ENCODE measurements around the gene ACIN1.

The ACIN1 gene

DNA sequence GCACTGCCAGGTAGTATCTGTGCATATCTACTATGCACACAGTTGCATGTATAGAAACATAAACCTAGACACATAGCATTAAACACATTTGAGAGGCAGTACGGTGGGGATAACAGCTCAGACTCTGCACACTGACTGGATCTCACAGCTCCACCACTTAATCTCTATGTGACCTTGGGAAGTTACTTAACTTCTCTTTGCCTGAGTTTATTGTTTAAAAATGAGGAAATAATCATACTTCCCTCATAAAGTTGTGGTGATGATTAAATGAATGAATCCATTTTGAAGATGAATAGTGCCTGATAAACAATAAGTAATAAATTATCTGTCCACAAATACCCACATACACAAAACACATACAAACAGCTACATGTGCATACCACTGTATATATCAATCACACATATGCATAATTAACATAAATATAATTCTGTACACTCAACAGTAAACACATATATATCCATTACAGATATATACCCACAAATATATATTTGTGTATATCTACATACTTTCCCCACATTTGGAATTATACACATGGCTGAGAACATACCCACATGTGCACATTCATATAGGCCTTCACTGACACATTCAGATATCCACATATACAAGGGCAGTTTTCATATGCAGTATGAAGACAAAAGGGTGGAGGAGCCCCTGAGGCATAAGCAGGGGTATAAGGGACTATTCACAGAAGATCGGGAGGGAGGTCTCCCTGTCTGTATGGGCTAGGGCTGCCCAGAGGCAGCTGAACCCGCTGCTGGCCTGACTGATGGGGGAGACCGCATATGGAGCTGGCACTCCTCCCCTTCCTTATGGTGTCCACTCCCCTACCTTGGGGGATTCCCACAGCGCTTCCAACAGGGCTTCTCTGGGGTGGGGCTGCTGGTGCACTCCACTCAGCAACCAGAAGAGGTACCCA lies 43.5 kb downstream of the ACIN1 start:
- no peaks in the 10 kb centered on the region for H3K36me3 ChIP-seq (ENCODE audit: insufficient read depth, low read length)
- H3K4me1 ChIP-seq (ENCODE audit: control insufficient read depth, insufficient read depth, low read length): peaks cover 10% of the 10 kb centered on the region
- H3K4me2 ChIP-seq (ENCODE audit: low read length): no peak overlapping the region
- no peak overlapping the region for H3K9ac ChIP-seq (ENCODE audit: low read depth, low read length)
- no peak overlapping the region for H3K4me3 ChIP-seq (ENCODE audit: low read length)
- H3K9me3 ChIP-seq (replicated peaks; ENCODE audit: low read length): no peaks in the 10 kb centered on the region
- H3K27me3 ChIP-seq (ENCODE audit: control insufficient read depth, insufficient read depth, low read length): no peaks in the 10 kb centered on the region

DNA sequence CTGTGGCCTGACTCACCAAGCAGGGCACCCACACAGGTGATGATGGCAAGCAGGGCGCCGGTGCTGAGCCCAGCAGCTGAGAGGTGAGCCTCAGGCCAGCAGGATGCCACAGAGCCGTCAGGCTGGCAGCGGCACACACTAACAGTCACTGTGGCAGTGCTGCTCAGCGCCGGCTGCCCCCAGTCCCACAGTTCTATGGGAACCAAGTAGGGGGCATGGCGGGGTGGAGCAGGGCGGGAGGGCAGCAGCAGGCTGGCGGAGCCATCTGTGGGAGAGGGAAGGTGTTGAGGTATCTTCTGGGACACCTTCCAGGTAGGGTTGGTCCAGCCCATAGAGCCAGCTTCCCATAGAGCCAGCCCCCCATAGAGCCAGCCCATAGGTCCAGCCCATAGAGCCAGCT lies 45.9 kb downstream of the ACIN1 start:
- H3K4me1 ChIP-seq (ENCODE audit: control insufficient read depth, insufficient read depth, low read length): peaks cover 6% of the 10 kb centered on the region
- no peak overlapping the region for H3K4me2 ChIP-seq (ENCODE audit: low read length)
- no peak overlapping the region for H3K9ac ChIP-seq (ENCODE audit: low read depth, low read length)
- no peak overlapping the region for H3K4me3 ChIP-seq (ENCODE audit: low read length)
- H3K27me3 ChIP-seq (ENCODE audit: control insufficient read depth, insufficient read depth, low read length): no peaks in the 10 kb centered on the region
- no peaks in the 10 kb centered on the region for H3K9me3 ChIP-seq (replicated peaks; ENCODE audit: low read length)
- no peaks in the 10 kb centered on the region for H3K36me3 ChIP-seq (ENCODE audit: insufficient read depth, low read length)

DNA sequence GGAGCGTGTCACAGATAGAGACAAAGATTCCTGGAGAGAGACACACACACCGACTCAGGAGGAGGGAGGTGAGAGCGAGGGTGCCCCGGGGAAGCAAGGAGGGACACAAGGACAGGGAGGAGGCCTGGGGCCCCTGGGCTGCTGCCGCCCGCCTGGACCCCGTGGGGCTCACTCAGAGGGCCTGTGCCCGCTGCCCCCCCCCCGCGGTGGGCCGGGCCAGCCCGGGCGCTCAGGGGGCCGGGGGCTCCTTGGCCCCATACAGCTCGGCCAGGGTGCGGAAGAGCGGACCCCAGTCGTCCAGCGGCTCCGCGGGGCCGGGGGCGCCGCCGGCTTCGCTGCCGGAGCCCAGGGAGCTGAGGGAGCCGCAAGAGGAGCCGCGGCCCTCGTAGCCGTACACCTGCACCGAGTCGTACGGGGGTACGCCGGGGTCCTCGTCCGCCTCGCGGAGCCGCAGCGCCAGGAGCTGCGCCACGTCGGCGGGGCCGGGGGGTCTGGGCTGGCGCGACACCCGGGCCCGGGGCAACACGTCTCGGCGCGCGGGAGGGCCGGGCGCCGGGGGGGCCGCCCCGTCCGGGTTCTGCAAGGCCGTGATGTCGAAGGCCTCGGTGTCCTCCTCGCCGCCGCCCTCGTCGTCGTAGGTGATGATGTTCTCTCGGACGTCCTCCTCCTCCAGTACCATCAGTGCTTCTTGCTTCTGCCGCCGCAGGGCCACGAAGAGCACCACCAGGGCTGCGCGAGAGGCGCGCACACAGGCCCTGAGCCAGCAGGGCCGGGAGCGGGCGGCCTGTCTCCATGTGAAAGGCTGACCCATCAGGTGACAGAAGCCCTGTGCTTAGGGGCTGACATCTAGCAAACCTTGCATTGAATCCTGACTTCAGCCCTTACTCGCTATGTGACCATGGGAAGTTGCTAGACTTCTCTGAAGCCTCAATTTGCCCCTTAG lies 46.9 kb downstream of the ACIN1 start:
- Histone ChIP-seq H3K4me3 (ENCODE audit: low read length) (no peak overlapping the region), H3K4me2 (ENCODE audit: low read length) (no peak overlapping the region), H3K9ac (ENCODE audit: low read depth, low read length) (no peak overlapping the region), H3K36me3 (ENCODE audit: insufficient read depth, low read length) (no peaks in the 10 kb centered on the region), H3K9me3 (replicated peaks; ENCODE audit: low read length) (no peaks in the 10 kb centered on the region), H3K4me1 (ENCODE audit: control insufficient read depth, insufficient read depth, low read length) (peaks cover 6% of the 10 kb centered on the region), H3K27me3 (ENCODE audit: control insufficient read depth, insufficient read depth, low read length) (no peaks in the 10 kb centered on the region)

DNA sequence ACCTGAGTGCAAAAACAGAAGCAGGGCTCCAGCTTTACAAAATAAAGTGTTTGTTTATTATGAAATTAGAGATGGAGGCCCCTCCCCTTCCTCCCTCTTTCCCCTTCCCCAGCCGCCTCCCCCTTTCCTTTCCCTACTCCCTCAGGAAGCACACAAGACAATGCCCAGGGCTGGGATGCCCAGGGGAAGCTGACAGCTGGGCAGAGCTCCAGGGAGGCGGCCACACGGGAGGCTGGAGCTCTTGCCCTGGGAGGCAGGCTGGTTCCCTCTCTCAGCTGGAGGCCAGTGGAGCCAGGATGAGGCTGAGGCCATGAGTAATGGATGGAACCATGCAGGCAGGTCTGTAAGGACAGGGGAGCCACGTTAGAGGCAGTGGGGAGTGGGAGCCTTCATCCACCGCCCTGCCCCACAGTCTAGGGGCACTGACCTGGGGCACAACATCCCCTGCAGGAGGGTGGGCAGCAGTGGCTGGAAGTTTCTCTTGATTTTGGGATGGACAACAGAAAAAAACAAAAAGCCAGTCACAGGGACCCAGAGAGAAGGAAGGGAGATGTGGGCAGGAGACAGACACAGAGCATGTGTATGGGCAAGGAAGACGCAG lies 47.8 kb downstream of the ACIN1 start:
- Histone ChIP-seq H3K9me3 (replicated peaks; ENCODE audit: low read length) (no peaks in the 10 kb centered on the region), H3K4me1 (ENCODE audit: control insufficient read depth, insufficient read depth, low read length) (peaks cover 6% of the 10 kb centered on the region), H3K36me3 (ENCODE audit: insufficient read depth, low read length) (no peaks in the 10 kb centered on the region), H3K4me2 (ENCODE audit: low read length) (no peak overlapping the region), H3K4me3 (ENCODE audit: low read length) (no peak overlapping the region), H3K27me3 (ENCODE audit: control insufficient read depth, insufficient read depth, low read length) (no peaks in the 10 kb centered on the region), H3K9ac (ENCODE audit: low read depth, low read length) (no peak overlapping the region)

DNA sequence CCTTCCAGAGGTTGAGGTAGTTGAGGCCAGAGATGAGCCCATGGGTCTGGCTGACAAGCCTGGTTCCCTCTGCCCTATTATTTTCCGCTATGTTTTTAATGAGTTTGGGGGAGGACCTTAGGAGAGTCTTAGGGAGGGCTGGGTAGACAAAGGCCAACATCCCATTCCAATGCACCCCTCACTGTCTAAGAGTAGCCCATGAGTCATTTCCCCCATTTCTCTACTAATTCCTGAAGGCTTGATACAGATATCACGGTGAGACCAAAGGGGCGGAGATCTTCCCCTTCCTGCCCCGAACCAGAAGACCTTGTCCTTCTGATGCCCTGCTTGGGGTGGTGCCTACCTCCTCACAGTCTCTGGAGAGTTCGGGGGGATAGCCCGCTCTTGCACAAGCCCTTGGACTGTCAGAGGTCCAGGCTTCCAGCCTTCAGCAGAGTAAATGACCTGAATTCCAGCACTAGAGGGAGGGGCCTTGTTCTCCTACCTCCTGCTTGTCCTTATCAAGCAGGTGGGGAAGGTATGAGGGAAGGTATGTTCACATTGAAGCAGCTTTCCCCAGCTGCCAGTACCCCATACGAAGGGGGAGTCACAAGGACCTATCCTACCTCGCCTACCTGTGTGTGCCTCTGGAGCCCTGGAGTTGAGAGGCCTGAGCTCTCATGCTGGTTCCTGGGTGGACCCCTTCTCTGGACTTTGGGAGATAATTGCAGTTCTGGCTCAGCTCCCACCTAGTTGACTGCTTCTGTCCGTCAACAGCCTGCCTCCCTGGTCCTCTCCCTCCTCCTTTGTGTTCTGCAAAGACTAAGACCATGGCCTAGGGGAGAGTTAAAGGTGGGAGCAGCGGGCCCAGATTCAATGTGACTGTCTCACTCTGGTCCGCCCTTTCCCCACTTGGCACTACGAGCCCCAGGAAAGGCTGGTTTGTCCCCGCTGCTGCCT lies 49.2 kb downstream of the ACIN1 start:
- no peaks in the 10 kb centered on the region for H3K9me3 ChIP-seq (replicated peaks; ENCODE audit: low read length)
- no peak overlapping the region for H3K9ac ChIP-seq (ENCODE audit: low read depth, low read length)
- H3K4me2 ChIP-seq (ENCODE audit: low read length): no peak overlapping the region
- H3K4me3 ChIP-seq (ENCODE audit: low read length): no peak overlapping the region
- no peaks in the 10 kb centered on the region for H3K36me3 ChIP-seq (ENCODE audit: insufficient read depth, low read length)
- H3K27me3 ChIP-seq (ENCODE audit: control insufficient read depth, insufficient read depth, low read length): no peaks in the 10 kb centered on the region
- peaks cover 9% of the 10 kb centered on the region for H3K4me1 ChIP-seq (ENCODE audit: control insufficient read depth, insufficient read depth, low read length)

DNA sequence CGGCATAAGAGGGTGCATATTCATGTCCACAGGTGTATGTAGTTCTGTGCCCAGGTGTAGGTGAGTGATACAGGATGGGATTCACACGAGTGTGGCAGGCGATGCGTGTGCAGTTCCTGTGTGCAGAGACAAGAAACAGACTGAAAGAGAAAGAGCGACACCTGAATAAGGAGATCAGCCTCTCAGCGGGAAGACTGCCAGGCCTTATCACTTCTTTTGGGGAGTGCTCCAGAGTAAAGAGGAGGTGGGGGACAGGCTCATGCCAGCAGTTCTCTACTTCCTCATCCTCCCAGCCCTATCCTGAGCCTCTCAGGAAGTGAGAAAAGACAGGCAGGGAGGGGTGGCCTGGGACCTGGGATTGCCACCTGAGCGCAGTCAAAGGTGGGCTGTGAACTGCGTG lies 50.1 kb downstream of the ACIN1 start:
- H3K27me3 ChIP-seq (ENCODE audit: control insufficient read depth, insufficient read depth, low read length): no peaks in the 10 kb centered on the region
- no peak overlapping the region for H3K9ac ChIP-seq (ENCODE audit: low read depth, low read length)
- no peak overlapping the region for H3K4me3 ChIP-seq (ENCODE audit: low read length)
- peaks cover 9% of the 10 kb centered on the region for H3K4me1 ChIP-seq (ENCODE audit: control insufficient read depth, insufficient read depth, low read length)
- no peaks in the 10 kb centered on the region for H3K36me3 ChIP-seq (ENCODE audit: insufficient read depth, low read length)
- H3K4me2 ChIP-seq (ENCODE audit: low read length): no peak overlapping the region
- no peaks in the 10 kb centered on the region for H3K9me3 ChIP-seq (replicated peaks; ENCODE audit: low read length)

DNA sequence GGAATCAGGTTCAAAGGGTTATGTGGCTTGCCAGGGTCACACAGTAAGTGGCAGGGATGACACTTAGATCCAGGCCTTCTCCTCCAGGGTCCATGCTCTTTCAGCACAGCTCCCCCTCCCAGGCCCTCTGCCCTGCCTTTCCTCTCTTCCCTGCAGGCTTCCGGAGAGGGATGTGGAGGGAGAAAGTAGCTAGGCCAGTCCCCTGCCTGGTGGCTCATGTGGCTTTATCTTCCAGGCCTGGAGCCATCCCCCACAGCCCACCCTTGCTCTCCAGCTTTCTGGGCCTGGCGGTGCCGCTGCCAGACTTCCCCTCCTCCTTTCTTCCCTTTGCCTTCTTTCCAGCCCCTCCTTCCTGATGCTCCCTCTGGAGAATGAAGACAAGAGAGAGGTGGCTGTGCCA lies 51.2 kb downstream of the ACIN1 start:
- Histone ChIP-seq H3K4me1 (ENCODE audit: control insufficient read depth, insufficient read depth, low read length) (peaks cover 9% of the 10 kb centered on the region), H3K9ac (ENCODE audit: low read depth, low read length) (no peak overlapping the region), H3K36me3 (ENCODE audit: insufficient read depth, low read length) (no peaks in the 10 kb centered on the region), H3K4me2 (ENCODE audit: low read length) (no peak overlapping the region), H3K4me3 (ENCODE audit: low read length) (no peak overlapping the region), H3K27me3 (ENCODE audit: control insufficient read depth, insufficient read depth, low read length) (no peaks in the 10 kb centered on the region), H3K9me3 (replicated peaks; ENCODE audit: low read length) (no peaks in the 10 kb centered on the region)

DNA sequence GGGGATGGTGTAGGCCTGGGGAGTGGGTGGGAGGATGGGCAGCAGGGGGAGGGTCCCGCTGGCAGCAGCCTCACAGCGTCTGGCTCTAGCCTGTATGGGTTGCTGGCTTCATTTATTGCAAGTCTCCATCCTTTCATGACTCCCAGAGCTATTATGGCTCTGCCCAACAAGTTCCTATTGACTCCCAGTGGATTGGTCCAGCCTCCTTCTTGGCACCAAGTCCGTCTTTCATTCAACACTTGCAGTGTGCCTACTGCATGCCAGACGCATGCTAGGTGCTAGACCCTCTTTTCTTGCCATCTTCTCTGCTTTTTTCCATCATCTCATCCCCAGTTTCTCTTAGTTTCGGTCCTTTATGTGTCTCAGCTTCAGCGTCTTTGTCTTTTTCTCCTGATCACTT lies 51.8 kb downstream of the ACIN1 start:
- Histone ChIP-seq H3K4me2 (ENCODE audit: low read length) (no peak overlapping the region), H3K9ac (ENCODE audit: low read depth, low read length) (no peak overlapping the region), H3K36me3 (ENCODE audit: insufficient read depth, low read length) (no peaks in the 10 kb centered on the region), H3K9me3 (replicated peaks; ENCODE audit: low read length) (no peaks in the 10 kb centered on the region), H3K27me3 (ENCODE audit: control insufficient read depth, insufficient read depth, low read length) (no peaks in the 10 kb centered on the region), H3K4me3 (ENCODE audit: low read length) (no peak overlapping the region), H3K4me1 (ENCODE audit: control insufficient read depth, insufficient read depth, low read length) (peaks cover 9% of the 10 kb centered on the region)

DNA sequence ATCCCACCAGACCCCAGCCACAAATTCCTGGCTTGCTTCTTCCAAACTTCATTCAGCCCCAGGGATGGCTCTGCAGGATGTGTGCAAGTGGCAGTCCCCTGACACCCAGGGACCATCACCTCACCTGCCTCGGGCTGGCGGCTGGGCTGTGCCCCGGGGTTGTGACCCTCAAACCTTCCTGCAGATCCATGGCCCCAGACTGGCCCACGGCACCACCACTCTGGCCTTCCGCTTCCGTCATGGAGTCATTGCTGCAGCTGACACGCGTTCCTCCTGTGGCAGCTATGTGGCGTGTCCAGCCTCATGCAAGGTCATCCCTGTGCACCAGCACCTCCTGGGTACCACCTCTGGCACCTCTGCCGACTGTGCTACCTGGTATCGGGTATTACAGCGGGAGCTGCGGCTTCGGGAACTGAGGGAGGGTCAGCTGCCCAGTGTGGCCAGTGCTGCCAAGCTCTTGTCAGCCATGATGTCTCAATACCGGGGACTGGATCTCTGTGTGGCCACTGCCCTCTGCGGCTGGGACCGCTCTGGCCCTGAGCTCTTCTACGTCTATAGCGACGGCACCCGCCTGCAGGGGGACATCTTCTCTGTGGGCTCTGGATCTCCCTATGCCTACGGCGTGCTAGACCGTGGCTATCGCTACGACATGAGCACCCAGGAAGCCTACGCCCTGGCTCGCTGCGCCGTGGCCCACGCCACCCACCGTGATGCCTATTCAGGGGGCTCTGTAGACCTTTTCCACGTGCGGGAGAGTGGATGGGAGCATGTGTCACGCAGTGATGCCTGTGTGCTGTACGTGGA lies 52.6 kb downstream of the ACIN1 start, which contains the start of gene PSMB11:
Gene PSMB11, plus strand, starts transcription at position 51 of the 804 bp plus-strand sequence. Its CDS starts 14 bp downstream, at position 65.
- no peak within 1 kb of the TSS for H3K4me2 ChIP-seq (ENCODE audit: low read length)
- no peak within 1 kb of the TSS for H3K4me3 ChIP-seq (ENCODE audit: low read length)
- peaks cover 9% of the 10 kb centered on the region for H3K4me1 ChIP-seq (ENCODE audit: control insufficient read depth, insufficient read depth, low read length)
- H3K9ac ChIP-seq (ENCODE audit: low read depth, low read length): no peak within 1 kb of the TSS
- H3K36me3 ChIP-seq (ENCODE audit: insufficient read depth, low read length): no peaks in the 10 kb centered on the region
- H3K27me3 ChIP-seq (ENCODE audit: control insufficient read depth, insufficient read depth, low read length): no peaks in the 10 kb centered on the region
- H3K9me3 ChIP-seq (replicated peaks; ENCODE audit: low read length): no peaks in the 10 kb centered on the region

DNA sequence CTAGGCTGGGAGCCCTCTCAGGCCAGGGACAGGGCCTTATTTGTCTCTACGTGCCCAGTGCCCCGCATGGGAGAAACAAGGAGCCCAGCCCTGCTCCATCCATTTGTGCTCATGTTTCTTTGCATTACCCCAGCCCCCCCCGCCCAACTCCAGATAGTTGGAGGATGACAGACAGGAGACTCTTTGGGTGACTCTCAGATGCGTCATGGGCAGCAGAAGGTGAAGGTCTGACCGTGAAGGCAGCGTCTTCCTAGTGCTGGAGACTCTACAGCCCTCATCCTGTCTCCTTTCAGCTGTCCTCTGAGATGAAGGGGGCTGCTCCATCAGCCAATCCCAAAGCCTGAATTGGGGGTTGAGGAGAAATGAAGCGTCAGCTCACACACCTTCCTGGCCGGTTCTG lies 53.2 kb downstream of the ACIN1 start:
- H3K36me3 ChIP-seq (ENCODE audit: insufficient read depth, low read length): no peaks in the 10 kb centered on the region
- H3K9ac ChIP-seq (ENCODE audit: low read depth, low read length): no peak overlapping the region

More for the DNA sequence above, 53.2 kb downstream of the ACIN1 start:
- Histone ChIP-seq H3K9me3 (replicated peaks; ENCODE audit: low read length) (no peaks in the 10 kb centered on the region), H3K4me3 (ENCODE audit: low read length) (no peak overlapping the region), H3K27me3 (ENCODE audit: control insufficient read depth, insufficient read depth, low read length) (no peaks in the 10 kb centered on the region), H3K4me1 (ENCODE audit: control insufficient read depth, insufficient read depth, low read length) (peaks cover 9% of the 10 kb centered on the region), H3K4me2 (ENCODE audit: low read length) (no peak overlapping the region)

All from skeletal muscle satellite cell (primary cell).